ENCODE measurements around the gene RRP1B.

RRP1B gene

GRCh38 chr21:43721206-43721605 is 61.8 kb downstream of the RRP1B start:
- no peak for DNase-seq (ENCODE audit: low spot score)

GRCh38 chr21:43721939-43722338 is 62.6 kb downstream of the RRP1B start:
- DNase-seq (ENCODE audit: low spot score) = no peak

GRCh38 chr21:43723648-43724047 is 64.3 kb downstream of the RRP1B start:
- DNase-seq (ENCODE audit: low spot score) = no peak

DNA sequence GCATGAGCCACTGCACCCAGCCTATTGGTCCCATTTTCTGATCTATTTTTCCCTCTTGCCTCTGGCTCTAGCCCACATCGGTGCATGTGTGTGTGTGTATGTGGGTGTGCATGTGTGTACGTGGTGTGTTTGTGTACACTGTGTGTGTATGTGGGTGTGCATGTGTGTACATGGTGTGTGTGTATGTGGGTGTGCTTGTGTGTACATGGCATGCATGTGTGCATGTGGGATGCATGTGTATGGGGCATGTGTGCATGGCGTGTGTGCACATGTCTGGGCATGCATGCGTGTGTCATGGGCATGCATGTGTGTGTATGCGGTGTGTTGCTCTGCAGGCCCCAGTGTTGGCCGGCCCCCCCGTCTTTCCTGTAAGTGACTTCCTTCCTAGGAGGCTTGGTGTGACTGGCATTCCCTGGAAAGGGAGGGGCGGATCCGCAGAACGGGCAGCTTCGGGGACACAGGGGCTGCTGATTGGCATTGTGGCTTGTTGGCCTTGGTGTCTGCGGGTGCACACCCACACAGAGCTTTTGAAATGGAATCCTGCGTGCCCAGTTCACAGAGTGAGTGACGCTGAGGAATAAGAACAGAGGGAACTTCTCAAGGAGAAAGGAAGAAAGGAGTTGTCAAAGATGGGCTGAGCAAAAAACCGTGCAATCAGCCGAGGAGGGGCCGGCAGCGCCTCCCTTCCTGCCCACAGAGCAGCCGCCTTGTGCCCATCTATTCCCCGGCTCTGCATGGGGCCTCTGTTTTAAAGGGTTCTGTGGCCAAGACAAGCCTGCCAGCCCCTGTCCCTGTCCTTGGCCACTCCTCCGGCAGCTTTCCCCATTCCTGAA is 67.5 kb downstream of the RRP1B start:
- DNase-seq (ENCODE audit: low spot score) = peak; percentile 56

DNA sequence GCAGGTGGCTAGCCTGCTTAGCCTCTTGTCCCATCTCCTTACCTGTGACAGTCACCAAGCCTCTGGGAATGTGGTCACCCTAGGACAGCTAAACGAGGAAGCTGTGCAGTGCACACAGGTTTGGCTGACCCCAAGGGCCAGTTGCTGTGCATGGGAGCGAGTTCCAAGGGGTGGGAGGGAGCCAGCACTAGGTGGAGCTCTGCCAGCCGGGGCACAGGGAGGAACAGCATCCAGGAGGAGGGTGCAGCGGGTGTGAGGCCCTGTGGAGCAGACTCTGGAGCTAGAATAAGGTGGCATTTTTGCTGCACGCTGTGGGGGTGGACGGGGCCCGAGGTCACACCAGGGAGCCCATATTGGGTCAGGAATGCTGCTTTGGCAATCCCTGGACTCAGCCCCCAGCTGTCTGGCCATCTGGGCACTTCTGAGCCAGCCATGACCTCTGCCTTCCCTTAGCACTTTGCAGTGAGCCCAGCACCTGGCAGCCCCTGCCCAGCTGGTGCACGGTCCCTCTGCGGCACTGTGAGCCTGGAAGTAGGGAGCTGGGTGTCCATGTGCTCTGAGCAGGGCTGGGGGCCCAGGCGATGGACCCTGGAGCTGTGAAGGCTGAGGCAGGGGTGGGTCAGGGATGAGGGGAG is 68.3 kb downstream of the RRP1B start:
- DNase-seq (ENCODE audit: low spot score) = no peak

DNA sequence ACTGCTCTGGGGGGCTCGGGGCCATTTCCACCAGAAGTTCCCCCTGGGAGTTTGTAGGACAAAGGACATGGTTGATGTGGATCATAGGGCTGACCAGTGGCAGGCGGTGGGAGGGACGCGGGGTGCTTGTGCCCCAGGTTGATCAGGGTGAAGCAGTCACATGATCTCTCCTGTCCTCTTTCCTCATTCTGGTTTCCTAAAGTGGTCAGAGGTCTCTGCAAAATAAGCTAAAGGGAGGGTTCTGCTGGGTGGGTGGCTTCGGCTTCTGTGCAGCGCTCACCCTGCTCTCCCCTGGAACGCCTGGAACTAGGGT is 68.8 kb downstream of the RRP1B start:
- no peak for DNase-seq (ENCODE audit: low spot score)

GRCh38 chr21:43728467-43729390 is 69.4 kb downstream of the RRP1B start:
- peak; percentile 76 for DNase-seq (ENCODE audit: low spot score)

GRCh38 chr21:43731476-43731875 is 72.1 kb downstream of the RRP1B start:
- no peak for DNase-seq (ENCODE audit: low spot score)

DNA sequence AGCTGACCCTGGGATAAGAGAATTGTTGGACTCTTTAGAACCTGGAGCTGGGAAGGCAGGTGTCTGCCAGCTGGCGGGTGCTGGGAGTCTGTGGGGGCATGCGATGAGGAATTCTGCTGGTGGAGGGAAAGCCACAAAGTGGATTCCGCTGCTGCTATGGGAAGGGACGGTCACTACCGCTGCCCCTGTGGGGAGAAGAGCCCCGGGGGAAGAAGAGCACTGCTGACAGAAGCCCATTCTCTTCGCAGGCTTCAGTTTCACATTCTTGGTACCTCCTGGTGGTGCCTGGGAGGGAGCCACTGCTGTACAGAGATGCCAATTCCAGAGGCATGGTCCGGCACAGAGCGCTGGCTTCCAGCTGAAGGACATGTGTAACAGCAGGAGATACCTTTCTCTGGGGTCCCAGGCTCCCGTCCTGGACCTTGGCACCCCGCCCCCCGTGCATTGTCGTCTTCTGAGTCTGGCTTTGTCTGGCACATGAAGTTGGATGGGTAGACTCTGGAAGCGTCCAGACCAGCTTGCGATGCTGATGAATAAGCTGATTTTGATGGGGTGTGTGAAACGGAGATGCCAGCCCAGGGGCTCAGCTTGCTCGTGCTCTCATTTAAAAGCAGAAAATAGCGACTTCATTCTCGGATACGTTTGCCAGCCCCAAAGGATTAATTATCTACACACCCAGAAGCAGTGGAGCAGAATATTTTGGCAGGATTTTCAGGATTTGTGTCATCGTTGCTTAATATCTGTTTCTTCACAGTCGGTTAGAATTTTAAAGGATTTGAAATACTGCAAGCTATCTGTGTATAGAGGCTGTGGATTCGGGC is 72.7 kb downstream of the RRP1B start:
- DNase-seq (ENCODE audit: low spot score) = peak; percentile 85

DNA sequence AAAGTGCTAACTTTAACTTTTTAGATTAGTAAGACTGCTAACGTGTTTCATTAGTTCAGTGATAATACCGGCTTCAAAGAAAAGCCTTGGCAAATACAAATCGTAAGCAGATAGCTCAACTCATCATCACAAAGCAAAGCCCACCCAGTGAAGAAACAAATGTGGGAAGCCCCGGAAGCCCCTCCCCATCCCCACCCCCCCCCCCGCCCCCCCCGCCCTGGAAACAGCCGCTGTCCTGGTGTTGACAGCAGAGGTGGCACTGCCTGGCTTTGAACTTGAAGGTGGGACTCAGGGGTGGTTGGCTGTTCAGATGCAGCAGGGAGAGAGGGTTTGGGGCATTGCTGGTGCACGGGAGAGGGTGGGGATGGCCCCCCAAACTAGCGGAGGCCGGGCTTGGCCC is 73.7 kb downstream of the RRP1B start:
- DNase-seq (ENCODE audit: low spot score) = no peak

DNA sequence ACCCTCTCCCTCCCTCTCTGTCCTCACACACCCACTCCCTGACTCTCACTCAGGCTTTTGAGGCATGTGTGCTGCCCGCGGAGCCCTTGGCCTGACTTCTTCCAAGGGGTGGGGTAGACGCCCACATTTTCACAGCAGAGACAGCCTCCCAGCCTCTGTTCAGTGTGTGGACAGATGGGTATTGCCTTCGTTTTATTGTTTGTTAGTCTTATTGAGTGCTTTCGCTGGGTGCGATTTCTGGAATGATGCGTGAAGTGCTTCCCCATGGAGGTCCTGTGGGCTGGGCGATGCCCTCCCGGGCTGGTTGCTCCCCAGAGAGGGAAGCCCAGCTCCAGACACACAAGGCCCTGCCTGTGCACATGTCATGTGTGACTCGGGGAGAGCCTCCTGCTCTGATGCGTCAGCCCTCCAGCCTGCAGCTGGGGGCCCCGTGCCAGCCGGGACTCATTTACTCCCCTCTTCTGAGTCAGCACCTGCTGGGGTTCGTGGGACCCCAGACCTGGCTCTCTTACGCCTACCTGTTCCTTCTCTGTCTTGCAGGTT is 74.2 kb downstream of the RRP1B start:
- DNase-seq (ENCODE audit: low spot score) = no peak

DNA sequence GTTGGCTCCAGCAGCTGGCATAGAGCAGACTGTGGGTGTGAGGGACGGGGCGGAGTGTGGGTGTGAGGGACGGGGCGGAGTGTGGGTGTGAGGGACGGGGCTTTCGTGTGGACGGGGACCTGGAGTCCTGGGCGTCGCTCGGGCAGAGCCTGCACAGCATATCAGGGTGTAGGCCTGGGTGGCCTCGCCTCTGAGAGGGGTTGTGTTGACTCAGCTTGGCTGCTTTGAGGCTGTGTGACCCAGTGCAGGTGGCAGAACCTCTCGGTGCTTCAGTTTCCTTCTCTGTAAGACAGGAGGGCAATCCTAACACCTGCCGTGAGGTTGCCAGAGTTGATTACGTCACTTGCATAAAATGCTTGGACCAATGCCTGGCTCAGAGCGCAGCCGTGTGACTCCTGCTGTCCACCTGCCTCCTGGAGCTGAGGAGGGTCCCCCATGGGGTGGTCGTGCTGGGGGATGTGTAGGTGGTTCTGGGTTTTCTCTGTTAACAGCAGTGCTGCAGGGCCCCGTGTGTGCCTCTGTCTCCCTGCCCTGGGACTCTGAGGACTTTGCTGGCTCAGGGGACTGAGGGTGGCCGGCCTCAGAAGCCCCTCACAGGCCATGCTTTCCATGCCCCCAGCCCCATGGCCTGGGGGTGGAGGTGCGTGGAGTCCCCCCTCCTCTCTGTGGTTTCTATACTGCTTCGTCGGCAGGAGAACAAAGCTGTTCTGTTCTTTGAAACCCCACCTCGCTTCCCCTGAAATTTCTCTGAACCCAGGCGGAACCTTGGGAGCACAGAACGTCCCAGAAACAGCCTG is 75.0 kb downstream of the RRP1B start:
- no peak for DNase-seq (ENCODE audit: low spot score)

GRCh38 chr21:43734928-43735229 is 75.5 kb downstream of the RRP1B start:
- DNase-seq (ENCODE audit: low spot score) = no peak

GRCh38 chr21:43735236-43736091 is 76.1 kb downstream of the RRP1B start:
- no peak for DNase-seq (ENCODE audit: low spot score)

GRCh38 chr21:43736224-43736883 is 77.0 kb downstream of the RRP1B start:
- no peak for DNase-seq (ENCODE audit: low spot score)

GRCh38 chr21:43737158-43737950 is 78.0 kb downstream of the RRP1B start:
- no peak for DNase-seq (ENCODE audit: low spot score)

GRCh38 chr21:43739621-43740435 is 80.5 kb downstream of the RRP1B start:
- DNase-seq (ENCODE audit: low spot score) = no peak
